ENCODE data around the gene RMRP. TPM values are rescaled to one million over a fixed set of nuclear protein-coding genes. Genes with fewer than 3 reads are reported as not detected.

Gene RMRP
- total and polyA plus RNA-seq, 2 experiments from 2014 or later: 6,299 TPM; not detected in 1

- H3K9me3 ChIP-seq (ENCODE audit: low read depth): no peaks in the 10 kb centered on the region
- H3K27me3 ChIP-seq: no peaks in the 10 kb centered on the region
- no peak for DNase-seq (ENCODE audit: low read depth in 1 of 2, low spot score in 1 of 2)
- H3K27ac ChIP-seq: no peak overlapping the region
- peaks cover 9% of the 10 kb centered on the region for H3K4me1 ChIP-seq (ENCODE audit: low read depth)
- TF ChIP-seq CTCF (IDR thresholded peaks at IDR 0.05; ENCODE audit: low read depth, low read length): no peak
- H3K4me3 ChIP-seq: no peak overlapping the region
- H3K36me3 ChIP-seq: no peaks in the 10 kb centered on the region
These were observed 21.5 kb downstream of the RMRP start for GRCh38 chr9:35636135-35636876.

GRCh38 chr9:35635730-35636129 lies 22.1 kb downstream of the RMRP start:
- H3K36me3 ChIP-seq: no peaks in the 10 kb centered on the region
- no peak overlapping the region for H3K4me3 ChIP-seq
- no peak for DNase-seq (ENCODE audit: low read depth in 1 of 2, low spot score in 1 of 2)
- no peaks in the 10 kb centered on the region for H3K9me3 ChIP-seq (ENCODE audit: low read depth)
- TF ChIP-seq CTCF (IDR thresholded peaks at IDR 0.05; ENCODE audit: low read depth, low read length): no peak
- no peaks in the 10 kb centered on the region for H3K27me3 ChIP-seq
- peak overlapping the region; percentile 82 for H3K27ac ChIP-seq
- peaks cover 9% of the 10 kb centered on the region for H3K4me1 ChIP-seq (ENCODE audit: low read depth)

GRCh38 chr9:35629597-35629996 lies 28.2 kb downstream of the RMRP start:
- DNase-seq (ENCODE audit: low read depth in 1 of 2, low spot score in 1 of 2): no peak
- TF ChIP-seq CTCF (IDR thresholded peaks at IDR 0.05; ENCODE audit: low read depth, low read length): no peak
- Histone ChIP-seq H3K4me1 (ENCODE audit: low read depth) (no peaks in the 10 kb centered on the region), H3K4me3 (no peak overlapping the region), H3K9me3 (ENCODE audit: low read depth) (no peaks in the 10 kb centered on the region), H3K27me3 (no peaks in the 10 kb centered on the region), H3K36me3 (no peaks in the 10 kb centered on the region), H3K27ac (no peak overlapping the region)

- H3K36me3 ChIP-seq: no peaks in the 10 kb centered on the region
- H3K4me3 ChIP-seq: no peak overlapping the region
- no peak for TF ChIP-seq CTCF (IDR thresholded peaks at IDR 0.05; ENCODE audit: low read depth, low read length)
- H3K4me1 ChIP-seq (ENCODE audit: low read depth): no peaks in the 10 kb centered on the region
- no peak overlapping the region for H3K27ac ChIP-seq
- H3K27me3 ChIP-seq: no peaks in the 10 kb centered on the region
- no peak for DNase-seq (ENCODE audit: low read depth in 1 of 2, low spot score in 1 of 2)
- no peaks in the 10 kb centered on the region for H3K9me3 ChIP-seq (ENCODE audit: low read depth)
These were observed 29.3 kb downstream of the RMRP start for GRCh38 chr9:35628389-35628991.

- peak in 1 of 2 donors; percentile 26 for DNase-seq (ENCODE audit: low read depth in 1 of 2, low spot score in 1 of 2)
- Histone ChIP-seq H3K27ac (no peak overlapping the region), H3K9me3 (ENCODE audit: low read depth) (no peaks in the 10 kb centered on the region), H3K36me3 (no peaks in the 10 kb centered on the region), H3K4me3 (no peak overlapping the region), H3K4me1 (ENCODE audit: low read depth) (no peaks in the 10 kb centered on the region), H3K27me3 (no peaks in the 10 kb centered on the region)
- no peak for TF ChIP-seq CTCF (IDR thresholded peaks at IDR 0.05; ENCODE audit: low read depth, low read length)
These were observed 30.2 kb downstream of the RMRP start for GRCh38 chr9:35627575-35627974.
